Endothelial cell of umbilical vein (primary cell): ENCODE data around the gene LIAS. TPM values are rescaled to one million over a fixed set of nuclear protein-coding genes. Genes with fewer than 3 reads are reported as not detected.

Experiments
- BruUV-seq: library from RNA; stranded (reverse); fragments of 400-500 nt; replicated peaks from 2 replicates; lab custom pipeline; 2021; lab: Mats Ljungman, UMichigan
- CTCF ChIA-PET: fragments of 300-600, 350-600 bp; sonication (Branson Sonifier 250); formaldehyde crosslinking; loops from one replicate; lab custom pipeline; 2021; ENCODE audit warnings: antibody characterized with exemption, inconsistent platforms; lab: Charles Lee
- POLR2A ChIA-PET: fragments of 300-600, 350-600 bp; sonication (Branson Sonifier 250); formaldehyde crosslinking; loops from one replicate; lab custom pipeline; 2021; ENCODE audit warnings: antibody characterized with exemption, inconsistent platforms; lab: Charles Lee
- DNase-seq: peaks from one replicate; pipeline ENCODE4 v3.0.0-alpha.2; 2011; ENCODE audit warnings: low read depth, low spot score
- FAIRE-seq: peaks from 2 replicates; lab custom pipeline; 2011; peaks lifted over from hg19 to GRCh38; lab: Jason Lieb, UNC
- H2AFZ ChIP-seq: 2 replicates; pipeline ENCODE4 v1.6.0; 2012; ENCODE audit warnings: low read depth, low read length, control low read depth, inconsistent platforms
- H3K27ac ChIP-seq: 2 replicates; pipeline ENCODE4 v1.5.1; 2011; ENCODE audit warnings: low read depth, mild to moderate bottlenecking, control low read depth, low read length, moderate library complexity; ENCODE audit not compliant: insufficient read depth
- H3K27me3 ChIP-seq, 2 experiments: 2 replicates each; pipeline versions ENCODE4 v1.6.0 to v1.6.1; 2011; ENCODE audit warnings: low read length in 2 of 2, mixed read lengths in 1 of 2; ENCODE audit not compliant: control insufficient read depth in 2 of 2, insufficient read depth in 2 of 2
- H3K36me3 ChIP-seq, 2 experiments: 2 replicates in 1 of 2; 3 replicates in 1 of 2; pipeline ENCODE4 v1.5.1; 2011; ENCODE audit warnings: low read length in 2 of 2, mild to moderate bottlenecking in 1 of 2, moderate library complexity in 1 of 2; ENCODE audit not compliant: control insufficient read depth in 2 of 2, insufficient read depth in 2 of 2; ENCODE audit errors: extremely low read depth in 1 of 2
- H3K4me1 ChIP-seq: 3 replicates; pipeline ENCODE4 v1.5.1; 2011; ENCODE audit warnings: mild to moderate bottlenecking, low read length; ENCODE audit not compliant: control insufficient read depth, insufficient read depth; ENCODE audit errors: extremely low read depth
- H3K4me2 ChIP-seq: 2 replicates; pipeline ENCODE4 v1.6.1; 2011; ENCODE audit warnings: low read length, control low read depth, mixed read lengths; ENCODE audit not compliant: insufficient read depth
- H3K4me3 ChIP-seq, 3 experiments: fragments of 200-600 bp in 1 of 3; sonication (generic), shearing (Covaris generic) in 1 of 3; replicated peaks in 1 of 3; 2 replicates each; pipeline ENCODE4 v1.5.1; 2011 to 2016; ENCODE audit warnings: control low read depth in 3 of 3, low read length in 3 of 3, mild to moderate bottlenecking in 2 of 3, inconsistent platforms in 1 of 3, low read depth in 1 of 3, moderate library complexity in 1 of 3; ENCODE audit not compliant: insufficient read depth in 1 of 3
- H3K79me2 ChIP-seq: 2 replicates; pipeline ENCODE4 v1.6.0; 2012; ENCODE audit warnings: low read length, inconsistent platforms; ENCODE audit not compliant: control insufficient read depth, insufficient read depth
- H3K9ac ChIP-seq: replicated peaks from 2 replicates; pipeline ENCODE3; 2011; ENCODE audit warnings: low read length, control low read depth; ENCODE audit not compliant: insufficient read depth; ENCODE audit errors: extremely low read depth
- H3K9me1 ChIP-seq: replicated peaks from 3 replicates; pipeline ENCODE4 v1.6.0; 2011; ENCODE audit warnings: mild to moderate bottlenecking, low read length; ENCODE audit not compliant: control insufficient read depth, insufficient read depth; ENCODE audit errors: extremely low read depth
- H3K9me3 ChIP-seq: replicated peaks from 2 replicates; pipeline ENCODE4 v1.5.1; 2012; ENCODE audit warnings: low read length, inconsistent platforms; ENCODE audit not compliant: control insufficient read depth, insufficient read depth
- H4K20me1 ChIP-seq: replicated peaks from 2 replicates; pipeline ENCODE3; 2011; ENCODE audit warnings: mild to moderate bottlenecking, low read length; ENCODE audit not compliant: control insufficient read depth, insufficient read depth; ENCODE audit errors: extremely low read depth
- EZH2 ChIP-seq: IDR thresholded peaks from 2 replicates; pipeline ENCODE4 v1.6.1; 2012; ENCODE audit warnings: borderline replicate concordance, low read depth, mild to moderate bottlenecking, moderate library complexity, low read length, inconsistent platforms; ENCODE audit not compliant: severe bottlenecking
- FOS ChIP-seq: IDR thresholded peaks from 2 replicates; pipeline ENCODE4 v1.6.1; 2011; ENCODE audit warnings: mild to moderate bottlenecking, low read length, moderate library complexity, borderline replicate concordance; ENCODE audit not compliant: insufficient read depth
- GATA2 ChIP-seq: IDR thresholded peaks from 2 replicates; pipeline ENCODE4 v1.7.0; 2011; ENCODE audit warnings: low read depth, mild to moderate bottlenecking, moderate library complexity, mixed read lengths, low read length; ENCODE audit not compliant: insufficient read length, insufficient read depth
- JUN ChIP-seq: IDR thresholded peaks from 2 replicates; pipeline ENCODE4 v1.6.1; 2011; ENCODE audit warnings: borderline replicate concordance, low read depth; ENCODE audit not compliant: insufficient read length, insufficient read depth
- MYC ChIP-seq: IDR thresholded peaks from one replicate; pipeline ENCODE4 v1.6.1; 2011; ENCODE audit warnings: mild to moderate bottlenecking, low read depth, low read length
- POLR2A ChIP-seq: IDR thresholded peaks from 2 replicates; pipeline ENCODE4 v1.6.1; 2012; ENCODE audit warnings: low read depth, mild to moderate bottlenecking, control low read depth, low read length
- POLR2AphosphoS5 ChIP-seq: IDR thresholded peaks from 2 replicates; pipeline ENCODE4 v1.6.1; 2012; ENCODE audit warnings: low read depth, mild to moderate bottlenecking, control low read depth, low read length, moderate library complexity; ENCODE audit not compliant: insufficient read depth
- dilution Hi-C: fragments of 300-500 bp; cut with MboI; formaldehyde crosslinking; loops from one replicate; pipeline ENCODE4 v1.15.0; 2019; ENCODE audit warnings: low sequenced_read_pairs; ENCODE audit not compliant: extremely low pct_ligation_motif_present
- intact Hi-C: fragments of 100-400 bp; cut with micrococcal nuclease; formaldehyde crosslinking; loops from one replicate; pipeline ENCODE4 v1.10.0; 2022
- polyA plus RNA-seq, 4 experiments: library from polyadenylated mRNA; depleted of rRNA in 3 of 4; stranded (reverse) in 3 of 4; unstranded in 1 of 4; fragments of >200 nt; gene quantifications; 2 replicates each; pipeline versions ENCODE4 v1.2.1 to v1.2.3, GENCODE V29; 2011 to 2012; ENCODE audit warnings: missing spikeins in 1 of 4
- total RNA-seq: library from RNA; stranded (reverse); gene quantifications from 2 replicates; pipeline ENCODE4 v1.2.3, GENCODE V29; 2021
- TF ChIP-seq, protein P1 (sequence below), 2 donors: IDR thresholded peaks; 1 replicate in 1 of 2; 2 replicates in 1 of 2; pipeline ENCODE4 v1.5.1; 2011; ENCODE audit warnings: low read length in 2 of 2, mild to moderate bottlenecking in 2 of 2, moderate library complexity in 2 of 2, control low read depth in 1 of 2, inconsistent platforms in 1 of 2, low read depth in 1 of 2; ENCODE audit not compliant: insufficient read depth in 1 of 2; ENCODE audit errors: extremely low read depth in 1 of 2

Gene LIAS
- total and polyA plus RNA-seq, 2 donors (not counting 3 experiments of a cell fraction or from before 2014, with no cell fraction given), result 5.5 to 11.3 TPM

DNA sequence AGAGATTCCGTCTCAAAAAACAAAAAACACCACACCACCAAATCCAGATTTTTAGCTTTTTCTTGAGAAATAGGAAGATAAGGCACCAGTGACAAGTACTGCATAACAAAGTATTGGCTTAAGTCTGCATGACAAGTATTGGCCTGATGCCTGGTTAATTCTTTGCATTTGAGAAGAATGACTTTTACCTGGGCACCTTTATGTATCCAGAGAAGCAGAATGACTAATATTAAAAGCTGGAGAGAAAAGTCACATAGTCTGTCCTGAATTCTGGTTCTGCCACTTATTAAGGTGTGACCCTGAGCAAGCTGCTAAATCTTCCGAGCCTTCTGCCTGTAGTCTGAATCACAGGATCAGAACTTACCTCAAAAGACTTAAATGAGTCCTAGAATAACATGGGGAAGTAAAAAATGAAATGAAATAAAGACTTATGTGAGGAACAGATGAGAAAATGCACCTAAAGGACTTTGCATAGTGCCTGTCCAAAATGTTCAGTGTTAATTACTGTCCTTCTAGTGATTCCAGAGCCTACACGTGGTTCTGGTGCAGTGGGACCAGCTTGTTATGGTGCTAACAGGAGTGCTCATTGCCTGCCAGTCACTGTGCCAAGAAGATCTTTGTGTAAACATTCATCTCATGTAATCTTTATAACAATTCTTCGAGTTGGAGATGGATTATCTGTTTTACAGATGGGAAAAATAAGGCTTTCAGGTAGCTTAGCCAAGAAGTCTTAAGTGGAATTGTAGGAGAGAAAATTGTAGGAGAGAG, 36.8 kb downstream of the LIAS start:
- CTCF ChIA-PET, result interaction anchor here (0.9 to 3.1 kb wide), 3 partner anchors 9 to 137 kb away, joined by 3 to 12 read pairs (median 3); no protein-coding TSS in a partner anchor
- Histone ChIP-seq H3K36me3 (peaks cover 2 to 4% of the 10 kb centered on the region in 2 experiments), H3K27ac (no peak overlapping the region), H3K9ac (no peak overlapping the region), H3K79me2 (no peaks in the 10 kb centered on the region), H3K9me1 (no peaks in the 10 kb centered on the region), H4K20me1 (no peaks in the 10 kb centered on the region), H3K4me2 (no peak overlapping the region), H3K4me1 (no peaks in the 10 kb centered on the region), H2AFZ (no peak overlapping the region), H3K9me3 (no peaks in the 10 kb centered on the region), H3K27me3 (no peaks in the 10 kb centered on the region), H3K4me3 (no peak overlapping the region)
- dilution Hi-C loops, result no loop called here
- no peak for DNase-seq
- no peak for TF ChIP-seq EZH2
- no peak for TF ChIP-seq POLR2A
- TF ChIP-seq GATA2, result no peak
- TF ChIP-seq, protein P1, sequence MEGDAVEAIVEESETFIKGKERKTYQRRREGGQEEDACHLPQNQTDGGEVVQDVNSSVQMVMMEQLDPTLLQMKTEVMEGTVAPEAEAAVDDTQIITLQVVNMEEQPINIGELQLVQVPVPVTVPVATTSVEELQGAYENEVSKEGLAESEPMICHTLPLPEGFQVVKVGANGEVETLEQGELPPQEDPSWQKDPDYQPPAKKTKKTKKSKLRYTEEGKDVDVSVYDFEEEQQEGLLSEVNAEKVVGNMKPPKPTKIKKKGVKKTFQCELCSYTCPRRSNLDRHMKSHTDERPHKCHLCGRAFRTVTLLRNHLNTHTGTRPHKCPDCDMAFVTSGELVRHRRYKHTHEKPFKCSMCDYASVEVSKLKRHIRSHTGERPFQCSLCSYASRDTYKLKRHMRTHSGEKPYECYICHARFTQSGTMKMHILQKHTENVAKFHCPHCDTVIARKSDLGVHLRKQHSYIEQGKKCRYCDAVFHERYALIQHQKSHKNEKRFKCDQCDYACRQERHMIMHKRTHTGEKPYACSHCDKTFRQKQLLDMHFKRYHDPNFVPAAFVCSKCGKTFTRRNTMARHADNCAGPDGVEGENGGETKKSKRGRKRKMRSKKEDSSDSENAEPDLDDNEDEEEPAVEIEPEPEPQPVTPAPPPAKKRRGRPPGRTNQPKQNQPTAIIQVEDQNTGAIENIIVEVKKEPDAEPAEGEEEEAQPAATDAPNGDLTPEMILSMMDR (IDR thresholded peaks at IDR 0.05; ENCODE audit: extremely low read depth in 1 of 2, insufficient read depth in 1 of 2, low read depth in 1 of 2, low read length in 2 of 2), result no peak
- no peak for TF ChIP-seq POLR2AphosphoS5
- TF ChIP-seq FOS, result no peak
- no peak for TF ChIP-seq MYC
- no peak for TF ChIP-seq JUN
- POLR2A ChIA-PET, result no interaction called here
- intact Hi-C loops, result no loop called here
- FAIRE-seq, result no peak
- no TSS peak for BruUV-seq
